Measurements from ENCODE around the gene PRKCH. TPM values are rescaled to one million over a fixed set of nuclear protein-coding genes. Genes with fewer than 3 reads are reported as not detected.

PRKCH gene
- total and polyA plus RNA-seq, 2 of the 13 experiments (the other 11 are each of a cell fraction or from before 2014, with no cell fraction given), result 0.48 to 1.3 TPM

- TF ChIP-seq ZNF784 (CRISPR knock-in tag; IDR thresholded peaks at IDR 0.05; ENCODE audit: borderline replicate concordance) (no peak), ZNF354B (CRISPR knock-in tag; IDR thresholded peaks at IDR 0.05) (no peak), MED8 (CRISPR knock-in tag; IDR thresholded peaks at IDR 0.05; ENCODE audit: insufficient replicate concordance) (no peak)
- TF ChIP-seq, protein P1, sequence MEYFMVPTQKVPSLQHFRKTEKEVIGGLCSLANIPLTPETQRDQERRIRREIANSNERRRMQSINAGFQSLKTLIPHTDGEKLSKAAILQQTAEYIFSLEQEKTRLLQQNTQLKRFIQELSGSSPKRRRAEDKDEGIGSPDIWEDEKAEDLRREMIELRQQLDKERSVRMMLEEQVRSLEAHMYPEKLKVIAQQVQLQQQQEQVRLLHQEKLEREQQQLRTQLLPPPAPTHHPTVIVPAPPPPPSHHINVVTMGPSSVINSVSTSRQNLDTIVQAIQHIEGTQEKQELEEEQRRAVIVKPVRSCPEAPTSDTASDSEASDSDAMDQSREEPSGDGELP (IDR thresholded peaks at IDR 0.05; ENCODE audit: borderline replicate concordance, low read depth), result no peak
- TF ChIP-seq, protein P2, sequence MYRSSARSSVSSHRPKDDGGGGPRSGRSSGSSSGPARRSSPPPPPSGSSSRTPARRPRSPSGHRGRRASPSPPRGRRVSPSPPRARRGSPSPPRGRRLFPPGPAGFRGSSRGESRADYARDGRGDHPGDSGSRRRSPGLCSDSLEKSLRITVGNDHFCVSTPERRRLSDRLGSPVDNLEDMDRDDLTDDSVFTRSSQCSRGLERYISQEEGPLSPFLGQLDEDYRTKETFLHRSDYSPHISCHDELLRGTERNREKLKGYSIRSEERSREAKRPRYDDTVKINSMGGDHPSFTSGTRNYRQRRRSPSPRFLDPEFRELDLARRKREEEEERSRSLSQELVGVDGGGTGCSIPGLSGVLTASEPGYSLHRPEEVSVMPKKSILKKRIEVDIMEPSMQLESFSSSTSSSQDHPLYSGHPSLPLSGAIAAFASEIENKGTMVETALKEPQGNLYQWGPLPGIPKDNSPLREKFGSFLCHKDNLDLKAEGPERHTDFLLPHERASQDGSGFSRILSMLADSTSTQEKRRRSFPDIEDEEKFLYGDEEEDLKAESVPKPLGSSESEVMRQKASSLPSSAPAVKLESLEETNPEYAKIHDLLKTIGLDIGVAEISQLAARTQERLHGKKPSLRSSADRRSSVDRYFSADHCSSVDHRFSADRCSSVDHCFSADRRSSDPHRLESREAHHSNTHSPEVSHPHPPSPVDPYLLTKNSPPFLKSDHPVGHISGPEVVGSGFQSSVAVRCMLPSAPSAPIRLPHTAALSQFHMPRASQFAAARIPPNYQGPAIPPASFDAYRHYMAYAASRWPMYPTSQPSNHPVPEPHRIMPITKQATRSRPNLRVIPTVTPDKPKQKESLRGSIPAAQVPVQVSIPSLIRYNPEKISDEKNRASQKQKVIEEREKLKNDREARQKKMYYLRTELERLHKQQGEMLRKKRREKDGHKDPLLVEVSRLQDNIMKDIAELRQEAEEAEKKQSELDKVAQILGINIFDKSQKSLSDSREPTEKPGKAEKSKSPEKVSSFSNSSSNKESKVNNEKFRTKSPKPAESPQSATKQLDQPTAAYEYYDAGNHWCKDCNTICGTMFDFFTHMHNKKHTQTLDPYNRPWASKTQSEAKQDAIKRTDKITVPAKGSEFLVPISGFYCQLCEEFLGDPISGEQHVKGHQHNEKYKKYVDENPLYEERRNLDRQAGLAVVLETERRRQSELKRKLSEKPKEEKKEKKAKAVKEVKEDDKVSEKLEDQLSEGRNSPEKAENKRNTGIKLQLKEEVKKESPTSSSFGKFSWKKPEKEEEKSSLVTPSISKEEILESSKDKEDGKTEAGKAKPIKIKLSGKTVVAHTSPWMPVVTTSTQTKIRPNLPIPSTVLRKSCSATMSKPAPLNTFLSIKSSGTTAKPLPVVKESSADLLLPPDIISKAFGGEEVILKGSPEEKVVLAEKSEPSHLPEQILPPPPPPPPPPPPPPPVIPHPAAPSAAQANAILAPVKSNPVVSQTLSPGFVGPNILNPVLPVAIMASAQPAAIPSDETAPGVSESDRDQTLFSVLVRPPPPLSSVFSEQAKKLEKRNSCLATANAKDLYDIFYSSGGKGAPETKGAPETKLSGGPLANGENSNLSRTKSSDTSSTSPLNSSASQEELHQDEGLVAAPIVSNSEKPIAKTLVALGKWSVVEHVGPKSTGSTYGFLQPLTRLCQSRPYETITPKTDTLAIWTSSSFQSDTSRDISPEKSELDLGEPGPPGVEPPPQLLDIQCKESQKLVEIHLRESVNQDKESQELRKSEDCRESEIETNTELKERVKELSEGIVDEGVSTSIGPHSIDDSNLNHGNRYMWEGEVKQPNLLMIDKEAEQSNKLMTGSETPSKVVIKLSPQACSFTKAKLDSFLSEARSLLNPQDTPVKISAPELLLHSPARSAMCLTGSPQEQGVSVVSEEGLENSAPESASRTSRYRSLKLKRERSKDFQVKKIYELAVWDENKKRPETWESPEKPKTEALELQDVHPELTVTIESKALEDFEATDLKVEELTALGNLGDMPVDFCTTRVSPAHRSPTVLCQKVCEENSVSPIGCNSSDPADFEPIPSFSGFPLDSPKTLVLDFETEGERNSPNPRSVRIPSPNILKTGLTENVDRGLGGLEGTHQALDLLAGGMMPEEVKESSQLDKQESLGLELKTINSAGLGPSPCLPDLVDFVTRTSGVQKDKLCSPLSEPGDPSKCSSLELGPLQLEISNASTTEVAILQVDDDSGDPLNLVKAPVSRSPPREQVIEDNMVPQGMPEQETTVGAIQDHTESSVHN (CRISPR knock-in tag; IDR thresholded peaks at IDR 0.05), result no peak
These were observed 253.7 kb downstream of the PRKCH start (continued) for GRCh38 chr14:61575126-61575525.
